NCI-H510A (cell line): ENCODE data around the gene WDR53.
"Not testable (repeated sequence)": the region's sequence is repeated elsewhere in the genome, so short reads cannot be mapped to it uniquely, and the experiment has no call there.

Experiments
- DNase-seq: peaks from one replicate; lab custom pipeline; 2025; lab: John Stamatoyannopoulos, UW

Gene WDR53

GRCh38 chr3:196558476-196558875 is 9.9 kb downstream of the WDR53 start:
- DNase-seq = no peak

DNA sequence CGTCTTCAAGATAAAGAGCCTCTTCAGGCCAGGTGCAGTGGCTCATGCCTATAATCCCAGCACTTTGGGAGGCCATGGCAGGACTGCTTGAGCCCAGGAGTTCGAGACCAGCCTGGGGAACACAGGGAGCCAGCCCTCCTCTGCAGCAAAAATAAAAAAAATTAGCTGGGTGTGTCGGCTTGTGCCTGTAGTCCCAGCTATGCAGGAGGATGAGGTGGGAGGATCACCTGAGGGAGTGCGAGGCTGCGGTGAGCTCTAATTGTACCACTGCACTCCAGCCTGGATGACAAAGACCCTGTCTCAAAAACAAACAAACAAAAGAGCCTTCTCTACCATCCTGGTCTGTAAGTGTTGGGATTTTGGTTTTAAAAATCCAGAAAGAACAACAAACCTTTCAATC is 11.1 kb downstream of the WDR53 start:
- DNase-seq = no peak

- no peak for DNase-seq
Observed at GRCh38 chr3:196555295-196555694, 13.1 kb downstream of the WDR53 start.

GRCh38 chr3:196554205-196554604 is 14.1 kb downstream of the WDR53 start:
- no peak for DNase-seq

DNA sequence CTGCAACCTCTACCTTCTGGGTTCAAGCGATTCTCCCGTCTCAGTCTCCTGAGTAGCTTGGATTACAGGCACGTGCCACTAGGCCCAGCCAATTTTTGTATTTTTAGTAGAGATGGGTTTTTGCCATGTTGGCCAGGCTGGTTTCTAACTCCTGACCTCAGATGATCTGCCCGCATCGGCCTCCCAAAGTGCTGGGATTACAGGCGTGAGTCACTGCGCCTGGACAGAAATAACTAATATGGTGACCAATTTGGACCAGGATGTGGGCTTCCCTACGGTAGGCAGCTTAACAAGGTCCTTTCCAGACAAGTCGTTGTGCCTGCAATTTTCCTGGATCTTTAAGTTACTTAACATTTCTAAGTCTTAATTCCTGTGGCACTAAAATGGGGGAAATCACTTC is 14.8 kb downstream of the WDR53 start:
- no peak for DNase-seq

DNA sequence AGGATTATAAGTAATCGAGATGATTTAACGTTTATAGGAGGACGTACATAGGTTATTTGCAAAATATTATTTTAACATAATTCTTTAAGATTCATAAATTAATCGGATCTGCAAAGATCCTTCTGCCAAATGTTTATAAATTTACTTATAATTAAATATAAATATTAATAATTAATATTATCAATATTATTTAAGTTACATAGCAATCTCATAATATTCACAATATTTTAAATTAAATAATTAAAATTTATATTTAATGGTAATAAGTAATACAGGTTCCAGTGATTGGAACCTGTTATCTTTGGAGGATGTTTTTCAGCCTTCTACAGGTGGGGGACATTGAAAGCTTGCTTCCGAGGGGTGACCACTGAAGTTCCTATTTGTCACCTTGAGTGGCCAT is 16.1 kb downstream of the WDR53 start:
- no peak for DNase-seq

DNA sequence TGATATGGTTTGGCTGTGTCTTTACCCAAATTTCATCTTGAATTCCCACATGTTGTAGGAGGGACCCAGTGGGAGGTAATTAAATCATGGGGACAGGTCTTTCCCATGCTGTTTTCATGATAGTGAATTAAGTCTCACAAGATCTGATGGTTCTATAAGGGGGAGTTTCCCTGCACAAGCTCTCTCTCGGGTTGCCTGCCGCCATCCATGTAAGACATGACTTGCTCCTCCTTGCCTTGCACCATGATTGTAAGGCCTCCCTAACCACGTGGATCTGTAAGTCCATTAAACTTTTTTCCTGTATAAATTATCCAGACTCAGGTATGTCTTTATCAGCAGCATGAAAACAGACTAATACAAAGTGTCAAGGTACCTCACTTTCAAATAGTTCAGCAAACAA is 18.2 kb downstream of the WDR53 start:
- DNase-seq = not testable (repeated sequence)

DNA sequence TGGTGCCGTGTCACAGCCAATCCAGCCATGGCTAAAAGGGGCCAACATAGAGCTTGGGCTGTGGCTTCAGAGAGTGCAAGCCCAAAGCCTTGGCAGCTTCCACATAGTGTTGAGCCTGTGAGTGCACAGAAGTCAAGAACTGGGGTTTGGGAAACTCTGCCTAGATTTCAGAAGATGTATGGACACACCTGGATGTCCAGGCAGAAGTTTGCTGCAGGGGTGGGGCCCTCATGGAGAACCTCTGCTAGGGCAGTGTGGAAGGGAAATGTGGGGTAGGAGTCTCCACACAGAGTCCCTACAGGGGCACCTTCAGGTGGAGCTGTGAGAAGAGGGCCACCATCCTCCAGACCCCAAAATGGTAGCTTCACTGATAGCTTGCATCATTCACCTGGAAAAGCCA is 19.0 kb downstream of the WDR53 start:
- not testable (repeated sequence) for DNase-seq

DNA sequence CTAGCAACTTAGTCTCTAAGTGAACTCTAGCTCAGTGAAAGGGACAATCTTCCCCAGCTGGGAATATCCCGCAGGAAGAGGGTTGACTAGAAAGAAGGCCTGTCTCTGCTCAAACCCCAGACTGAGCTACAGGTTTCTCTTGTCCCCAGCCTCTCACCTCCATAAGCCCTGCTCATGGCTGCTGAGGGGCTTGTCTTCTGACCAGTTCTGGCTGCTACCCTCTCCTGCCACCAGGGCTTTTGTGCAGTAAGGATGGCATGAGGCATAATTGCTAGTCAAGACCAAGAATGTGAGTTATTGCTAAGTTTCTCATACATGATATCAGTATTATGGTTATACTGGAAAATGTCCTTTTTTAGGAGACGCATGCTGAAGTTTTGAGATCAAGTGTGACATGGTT is 21.3 kb downstream of the WDR53 start:
- DNase-seq = no peak

DNA sequence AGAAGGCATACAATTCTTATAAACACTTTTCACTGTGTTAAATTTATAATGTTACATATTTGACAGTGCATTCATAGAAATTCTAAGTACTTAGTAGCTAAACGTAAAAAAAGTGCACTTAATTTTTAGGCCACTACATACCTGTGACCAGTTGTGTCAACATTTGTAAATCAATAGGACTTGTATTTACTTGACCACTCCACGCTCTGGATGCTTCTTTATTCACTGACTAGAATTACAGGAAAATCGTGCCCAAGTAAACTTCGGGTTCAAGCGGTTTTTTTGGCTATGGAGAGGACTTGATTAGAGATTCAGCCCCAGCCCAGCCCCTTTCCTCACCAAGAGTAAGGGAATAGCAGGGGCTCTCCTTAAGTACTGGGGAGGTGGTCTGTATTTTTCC is 21.8 kb downstream of the WDR53 start:
- no peak for DNase-seq

DNA sequence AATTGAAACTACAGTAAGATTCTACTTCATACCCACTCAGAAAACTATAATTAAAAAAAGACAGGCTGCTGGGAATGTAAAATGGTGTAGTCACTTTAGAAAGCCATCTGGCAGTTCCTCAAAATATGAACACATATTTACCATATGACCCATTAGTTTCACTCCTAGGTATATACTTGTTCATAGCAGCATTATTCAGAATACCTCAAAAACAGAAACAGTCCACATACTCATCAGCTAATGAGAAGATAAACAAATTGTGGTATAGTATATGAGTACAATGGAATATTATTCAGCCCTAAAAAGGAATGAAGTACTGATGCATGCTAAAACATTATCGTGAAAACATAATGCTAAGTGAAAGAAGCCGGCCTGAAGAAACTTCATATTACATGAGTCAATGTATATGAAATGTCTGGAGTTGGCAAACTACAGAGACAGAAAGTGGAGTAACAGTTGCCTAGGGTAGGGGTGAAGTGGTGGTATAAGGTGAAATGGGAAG is 23.8 kb downstream of the WDR53 start:
- no peak for DNase-seq

DNA sequence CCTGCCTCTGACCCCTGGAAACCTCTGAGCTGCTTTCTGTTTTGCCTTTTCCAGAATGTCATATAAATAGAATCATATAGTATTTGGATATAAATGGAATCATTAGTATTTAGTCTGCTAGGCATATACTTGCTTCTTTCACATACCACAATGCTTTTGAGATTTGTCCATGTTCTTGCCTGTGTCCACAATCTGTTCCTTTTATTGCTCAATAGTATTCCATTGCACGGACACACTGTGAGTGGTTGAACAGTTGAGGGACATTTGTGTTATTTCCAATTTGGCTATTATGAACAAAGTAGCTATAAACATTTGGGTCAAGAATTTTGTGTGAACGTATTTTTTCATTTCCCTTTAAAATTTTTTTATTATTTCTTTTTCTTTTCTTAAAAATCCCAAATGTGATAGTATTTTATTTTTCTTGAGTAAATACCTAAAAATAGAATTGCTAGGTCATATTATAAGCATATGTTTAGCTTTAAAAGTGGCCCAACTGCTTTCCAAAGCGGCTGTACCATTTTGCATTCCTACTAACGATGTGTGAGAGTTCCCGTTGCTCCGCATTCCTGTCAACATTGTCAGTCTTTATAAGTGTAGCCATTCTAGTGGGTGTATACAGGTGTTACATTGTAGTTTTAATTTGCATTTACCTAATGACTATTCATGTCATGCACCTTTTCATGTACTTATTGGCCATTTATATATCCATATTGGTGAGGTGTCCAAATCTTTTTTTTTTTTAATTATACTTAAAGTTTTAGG is 26.5 kb downstream of the WDR53 start:
- no peak for DNase-seq

DNA sequence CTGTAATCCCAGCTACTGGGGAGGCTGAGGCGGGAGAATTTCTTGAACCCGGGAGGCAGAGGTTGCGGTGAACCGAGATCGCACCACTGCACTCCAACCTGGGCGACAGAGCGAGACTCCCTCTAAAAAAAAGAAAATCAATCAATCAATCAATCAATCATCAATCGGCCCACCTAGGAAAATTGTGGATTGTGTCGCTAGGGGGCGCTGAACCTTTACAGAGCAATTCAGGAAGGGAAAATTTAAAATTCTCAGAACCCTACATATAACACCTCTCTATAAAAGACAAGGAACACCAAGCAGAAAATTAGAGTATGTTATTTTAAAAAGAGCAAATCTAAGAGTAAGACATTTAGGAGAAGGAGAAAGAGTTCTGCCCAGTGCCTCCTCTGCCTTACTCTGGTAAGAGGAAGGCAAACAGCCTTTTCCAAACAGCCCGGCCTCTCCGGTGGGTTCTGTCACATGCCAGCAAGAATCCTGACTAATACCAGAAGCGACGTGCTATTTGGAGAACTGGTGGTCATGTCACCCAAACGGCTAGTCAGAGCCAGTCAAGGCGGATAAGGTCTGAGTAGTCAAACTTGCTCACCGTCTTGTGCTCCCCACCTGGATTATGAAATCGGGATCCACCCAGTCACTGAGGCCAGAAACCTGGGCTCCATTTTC is 30.9 kb downstream of the WDR53 start:
- DNase-seq = no peak

- DNase-seq = no peak
Observed at GRCh38 chr3:196533260-196533681, 35.1 kb downstream of the WDR53 start.

DNA sequence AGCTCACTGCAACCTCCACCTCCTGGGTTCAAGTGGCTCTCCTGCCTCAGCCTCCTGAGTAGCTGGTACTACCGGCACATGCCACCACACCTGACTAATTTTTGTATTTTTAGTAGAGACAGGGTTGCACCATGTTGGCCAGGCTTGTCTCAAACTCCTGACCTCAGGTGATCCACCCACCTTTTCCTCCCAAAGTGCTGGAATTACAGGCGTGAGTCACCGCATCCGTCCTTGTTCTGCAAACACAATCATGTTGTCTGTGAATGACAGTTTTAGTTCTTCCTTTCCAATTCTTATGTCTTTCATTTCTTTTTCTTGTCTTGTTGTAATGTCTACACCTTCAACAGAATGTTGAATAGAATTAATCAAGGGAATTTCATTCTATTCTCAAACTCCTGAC is 36.9 kb downstream of the WDR53 start:
- DNase-seq = no peak

- DNase-seq = peak; percentile 34
Observed at GRCh38 chr3:196528639-196529233, 39.6 kb downstream of the WDR53 start.

GRCh38 chr3:196525141-196525540 is 43.2 kb downstream of the WDR53 start:
- DNase-seq = no peak

- no peak for DNase-seq
Observed at GRCh38 chr3:196524527-196524926, 43.8 kb downstream of the WDR53 start.

DNA sequence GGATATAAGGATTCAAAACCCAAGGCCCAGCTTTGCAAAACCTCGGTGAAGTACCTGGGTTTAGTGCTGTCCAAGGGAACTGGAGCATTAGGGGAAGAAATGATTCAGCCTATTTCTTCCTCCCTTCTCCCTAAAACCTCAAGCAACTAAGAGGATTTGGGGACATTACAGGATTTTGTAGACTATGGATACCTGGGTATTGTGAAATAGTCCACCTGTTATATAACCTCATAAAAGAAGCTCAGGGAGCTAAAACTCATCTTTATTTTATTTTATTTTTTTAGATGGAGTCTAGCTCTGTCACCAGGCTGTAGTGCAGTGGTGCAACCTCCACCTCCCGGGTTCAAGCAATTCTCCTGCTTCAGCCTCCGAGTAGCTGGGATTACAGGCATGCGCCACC is 44.5 kb downstream of the WDR53 start:
- no peak for DNase-seq

DNA sequence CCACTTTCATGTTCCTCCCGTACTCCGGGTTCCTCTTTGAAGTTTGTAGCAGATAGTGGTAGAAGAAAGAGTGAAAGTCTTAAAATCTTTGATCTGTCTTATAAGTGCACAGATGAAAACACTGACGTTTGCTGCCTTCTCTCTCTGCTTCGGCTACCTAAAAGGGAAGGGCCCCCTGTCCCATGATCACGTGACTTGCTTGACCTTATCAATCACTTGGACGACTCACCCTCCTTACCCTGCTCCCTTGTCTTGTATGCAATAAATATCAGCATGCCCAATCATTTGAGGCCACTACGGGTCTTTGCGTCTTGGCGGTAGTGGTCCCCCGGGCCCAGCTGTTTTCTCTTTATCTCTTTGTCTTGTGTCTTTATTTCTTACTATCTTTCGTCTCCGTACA is 47.1 kb downstream of the WDR53 start:
- DNase-seq = not testable (repeated sequence)

GRCh38 chr3:196519718-196520082 is 48.7 kb downstream of the WDR53 start:
- no peak for DNase-seq

DNA sequence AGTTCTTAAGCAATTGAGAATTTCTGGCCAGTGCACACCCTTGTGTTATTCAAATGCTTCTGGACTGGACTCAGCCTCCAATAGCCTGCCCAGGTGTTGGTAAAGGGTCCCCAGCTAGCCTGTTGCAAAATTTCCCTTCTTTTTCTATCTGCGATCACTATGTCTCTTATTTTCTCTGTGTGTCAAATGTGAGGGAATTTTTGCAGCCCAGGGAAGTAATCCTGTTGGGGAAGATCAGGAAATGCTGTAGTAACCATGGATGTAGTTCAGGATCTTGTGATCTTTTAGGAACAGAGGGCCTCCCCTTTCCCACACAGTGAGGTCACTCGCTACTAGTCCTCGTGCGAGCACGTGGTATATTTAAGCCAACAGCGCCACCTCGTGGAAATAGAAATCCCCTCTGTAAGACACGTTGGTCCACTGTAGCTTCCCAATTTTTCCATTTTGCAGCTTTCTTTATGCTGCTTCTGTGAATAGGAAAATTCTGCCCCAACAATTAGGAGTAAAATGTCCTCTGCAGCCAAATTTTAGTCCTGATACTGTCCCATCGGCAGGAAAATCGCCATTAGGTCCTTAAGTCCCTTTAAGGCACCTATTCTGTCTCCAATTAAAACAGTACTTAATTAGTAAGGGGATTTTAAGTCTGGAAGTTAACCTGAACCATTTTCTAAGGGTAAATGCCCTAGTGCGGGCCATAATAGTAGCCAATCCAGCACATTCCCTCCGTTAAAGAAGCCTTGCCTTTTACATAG is 49.2 kb downstream of the WDR53 start:
- no peak for DNase-seq

DNA sequence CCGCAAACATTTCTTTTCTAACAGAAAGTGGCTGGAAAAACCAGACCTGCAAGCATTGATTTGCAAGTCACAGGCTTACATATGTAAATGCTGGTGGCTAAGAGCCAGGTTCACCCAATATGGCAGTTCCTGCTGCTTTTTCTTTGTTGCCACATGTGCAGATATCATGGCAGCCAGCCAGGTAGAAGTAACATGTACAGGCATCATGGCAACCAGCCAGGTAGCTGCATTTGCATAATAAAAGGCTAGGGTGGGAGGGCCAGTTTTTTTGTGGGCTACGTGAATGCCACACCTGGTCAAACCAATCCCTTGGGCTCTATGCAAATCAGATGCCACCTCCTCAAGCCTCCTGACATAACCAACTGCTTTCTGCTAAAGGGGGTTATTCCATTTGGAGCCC is 50.4 kb downstream of the WDR53 start:
- DNase-seq = no peak
